A549 (cell line): ENCODE data around the gene TSHZ2. TPM values are rescaled to one million over a fixed set of nuclear protein-coding genes. Genes with fewer than 3 reads are reported as not detected.
"Not testable (repeated sequence)": the region's sequence is repeated elsewhere in the genome, so short reads cannot be mapped to it uniquely, and the experiment has no call there.

Source experiments
- ATAC-seq, 2 experiments: fragments of 200-7000 bp in 1 of 2; fragments of >200 bp in 1 of 2; cut with Nextera tagmentation in 1 of 2; cut with Tn5 transposase in 1 of 2; 3 replicates each; pipeline versions ENCODE4 v1.8.0 to v1.9.1; 2018 to 2020; ENCODE audit warnings: mild to moderate bottlenecking in 1 of 2, moderate library complexity in 1 of 2
- CTCF ChIA-PET: fragments of 300-600 bp; sonication (Branson Sonifier 250); formaldehyde crosslinking; extraction: SDS; loops from one replicate; lab custom pipeline; 2021; ENCODE audit warnings: antibody characterized with exemption, inconsistent platforms; lab: Yijun Ruan, JAX
- POLR2A ChIA-PET: fragments of 350-600 bp; formaldehyde crosslinking; extraction: SDS; loops from one replicate; lab custom pipeline; 2021; ENCODE audit warnings: antibody characterized with exemption, inconsistent platforms; lab: Yijun Ruan, JAX
- DNase-seq, 2 experiments: peaks; one replicate each; pipeline versions ENCODE4 v3.0.0 to v3.0.0-alpha.2; 2011 to 2016; ENCODE audit warnings: low read depth in 1 of 2, low spot score in 1 of 2
- FAIRE-seq: peaks from 2 replicates; lab custom pipeline; 2011; peaks lifted over from hg19 to GRCh38; lab: Jason Lieb, UNC
- H3K27ac ChIP-seq, 2 experiments: fragments of >200 bp; sonication (Bioruptor Twin); formaldehyde crosslinking; 3 replicates each; pipeline ENCODE4 v1.5.1; 2016 to 2017
- H3K4me1 ChIP-seq: fragments of >200 bp; sonication (Bioruptor Twin); formaldehyde crosslinking; 3 replicates; pipeline ENCODE4 v1.6.1; 2016
- H3K4me2 ChIP-seq: fragments of >200 bp; sonication (Bioruptor Twin); formaldehyde crosslinking; 3 replicates; pipeline ENCODE4 v1.6.1; 2016
- H3K4me3 ChIP-seq: fragments of >200 bp; sonication (Bioruptor Twin); formaldehyde crosslinking; 3 replicates; pipeline ENCODE4 v1.5.1; 2016
- H3K9me3 ChIP-seq: fragments of >200 bp; sonication (Bioruptor Twin); formaldehyde crosslinking; 3 replicates; pipeline ENCODE4 v1.6.1; 2016
- BHLHE40 ChIP-seq: IDR thresholded peaks from 2 replicates; pipeline ENCODE4 v1.6.1; 2012; ENCODE audit warnings: low read depth, low read length, inconsistent platforms
- EHMT2 ChIP-seq: fragments of 200-600 bp; sonication (generic); IDR thresholded peaks from 2 replicates; pipeline ENCODE4 v1.6.1; 2016; ENCODE audit warnings: antibody characterized with exemption, low read depth, mild to moderate bottlenecking, moderate library complexity
- ESRRA ChIP-seq: fragments of 150-350 bp; IDR thresholded peaks from 2 replicates; pipeline ENCODE4 v1.6.1; 2014; ENCODE audit warnings: mild to moderate bottlenecking, low read length, borderline replicate concordance
- FOSL2 ChIP-seq, 2 experiments: fragments of 450-650 bp in 1 of 2; fragments of >200 bp in 1 of 2; sonication (Bioruptor Twin) in 1 of 2; formaldehyde crosslinking; IDR thresholded peaks; 2 replicates each; pipeline versions ENCODE4 v1.5.0 to v1.6.1; 2016 to 2020; ENCODE audit warnings: mild to moderate bottlenecking in 1 of 2, moderate library complexity in 1 of 2
- HDAC2 ChIP-seq: fragments of 200-600 bp; sonication (generic); IDR thresholded peaks from 2 replicates; pipeline ENCODE4 v1.6.1; 2016
- HMGXB4 ChIP-seq: fragments of 250-450 bp; sonication (Bioruptor Pico); IDR thresholded peaks from 2 replicates; pipeline ENCODE4 v1.5.0; 2021; ENCODE audit warnings: mild to moderate bottlenecking, moderate library complexity, borderline replicate concordance
- HOXA7 ChIP-seq: fragments of 250-450 bp; sonication (Bioruptor Pico); IDR thresholded peaks from 2 replicates; pipeline ENCODE4 v1.5.0; 2020; ENCODE audit warnings: mild to moderate bottlenecking, moderate library complexity
- HOXB5 ChIP-seq: fragments of 250-450 bp; sonication (Bioruptor Pico); IDR thresholded peaks from 2 replicates; pipeline ENCODE4 v1.5.0; 2020; ENCODE audit warnings: mild to moderate bottlenecking, moderate library complexity
- JUNB ChIP-seq: fragments of >200 bp; sonication (Bioruptor Twin); formaldehyde crosslinking; IDR thresholded peaks from 2 replicates; pipeline ENCODE4 v1.6.1; 2016
- KDM1A ChIP-seq: fragments of 200-600 bp; sonication (generic); IDR thresholded peaks from 2 replicates; pipeline ENCODE4 v1.6.1; 2016; ENCODE audit warnings: low read depth, mild to moderate bottlenecking
- KDM5A ChIP-seq: fragments of 200-600 bp; sonication (generic); IDR thresholded peaks from 2 replicates; pipeline ENCODE4 v1.6.1; 2016; ENCODE audit warnings: antibody characterized with exemption, mild to moderate bottlenecking
- MYC ChIP-seq: IDR thresholded peaks from 2 replicates; pipeline ENCODE4 v1.6.1; 2012; ENCODE audit warnings: mild to moderate bottlenecking, inconsistent platforms, low read length, improper control_type of control experiment, borderline replicate concordance
- NFE2L2 ChIP-seq: fragments of 150-350 bp; conservative IDR thresholded peaks from 2 replicates; pipeline ENCODE4 v1.6.1; 2014; ENCODE audit warnings: low read length
- RAD21 ChIP-seq, 2 experiments: fragments of >200 bp in 1 of 2; sonication (Bioruptor Twin) in 1 of 2; formaldehyde crosslinking in 1 of 2; IDR thresholded peaks in 1 of 2; conservative IDR thresholded peaks in 1 of 2; 2 replicates in 1 of 2; 3 replicates in 1 of 2; pipeline ENCODE4 v1.6.1; 2012 to 2018; ENCODE audit warnings: inconsistent platforms in 1 of 2
- RCOR1 ChIP-seq: fragments of 150-350 bp; IDR thresholded peaks from 2 replicates; pipeline ENCODE4 v1.6.1; 2014; ENCODE audit warnings: antibody characterized with exemption, low read length, low read depth
- RFX5 ChIP-seq: fragments of 450-650 bp; IDR thresholded peaks from 2 replicates; pipeline ENCODE4 v1.7.1; 2014; ENCODE audit warnings: antibody characterized with exemption, mild to moderate bottlenecking, moderate library complexity
- SMC3 ChIP-seq: fragments of >200 bp; sonication (Bioruptor Twin); formaldehyde crosslinking; IDR thresholded peaks from 3 replicates; pipeline ENCODE4 v1.6.1; 2018; ENCODE audit warnings: inconsistent platforms
- USF2 ChIP-seq: fragments of 450-650 bp; IDR thresholded peaks from 2 replicates; pipeline ENCODE4 v1.6.1; 2014; ENCODE audit warnings: antibody characterized with exemption
- WGBS: methylation state at CpG from one replicate; pipeline ENCODE4 v1.1.6; 2017; ENCODE audit errors: missing lambda C conversion rate; 5-methylcytosine and 5-hydroxymethylcytosine counted together
- polyA plus RNA-seq, 4 experiments: library from polyadenylated mRNA; depleted of rRNA in 3 of 4; stranded (reverse); fragments of >200 nt; fragmentation: RNase III in 1 of 4; extraction: RNeasy Plus Mini Kit Qiagen cat#74134 plus additional on column Dnase treatment in 1 of 4; gene quantifications; 2 replicates in 3 of 4; 3 replicates in 1 of 4; pipeline ENCODE4 v1.2.3, GENCODE V29; 2011 to 2017

Gene TSHZ2
- polyA plus RNA-seq, 2 of the 4 experiments (the other 2 are of a cell fraction), result not detected

- DNase-seq (no peak), ATAC-seq (no peak), FAIRE-seq (no peak)
- no peak overlapping the region for H3K4me2 ChIP-seq
- ChIA-PET CTCF (interaction anchor here (0.9 to 1.6 kb wide), 2 partner anchors 11 to 17 kb away, joined by 3 to 5 read pairs; no protein-coding TSS in a partner anchor), POLR2A (no interaction called here)
- H3K27ac ChIP-seq, result no peak overlapping the region
- no peak overlapping the region for H3K4me3 ChIP-seq
- no peaks in the 10 kb centered on the region for H3K9me3 ChIP-seq
- H3K4me1 ChIP-seq, result no peaks in the 10 kb centered on the region
- no peak for TF ChIP-seq BHLHE40
- TF ChIP-seq RAD21 (conservative IDR thresholded peaks at IDR 0.05 in 1 of 2, IDR thresholded peaks at IDR 0.05 in 1 of 2), result no peak
- no peak for TF ChIP-seq MYC
- WGBS, result 58% methylated on average over 2 of the region's 2 CpGs
These were observed 558.3 kb downstream of the TSHZ2 start for GRCh38 chr20:53530440-53530839.

DNA sequence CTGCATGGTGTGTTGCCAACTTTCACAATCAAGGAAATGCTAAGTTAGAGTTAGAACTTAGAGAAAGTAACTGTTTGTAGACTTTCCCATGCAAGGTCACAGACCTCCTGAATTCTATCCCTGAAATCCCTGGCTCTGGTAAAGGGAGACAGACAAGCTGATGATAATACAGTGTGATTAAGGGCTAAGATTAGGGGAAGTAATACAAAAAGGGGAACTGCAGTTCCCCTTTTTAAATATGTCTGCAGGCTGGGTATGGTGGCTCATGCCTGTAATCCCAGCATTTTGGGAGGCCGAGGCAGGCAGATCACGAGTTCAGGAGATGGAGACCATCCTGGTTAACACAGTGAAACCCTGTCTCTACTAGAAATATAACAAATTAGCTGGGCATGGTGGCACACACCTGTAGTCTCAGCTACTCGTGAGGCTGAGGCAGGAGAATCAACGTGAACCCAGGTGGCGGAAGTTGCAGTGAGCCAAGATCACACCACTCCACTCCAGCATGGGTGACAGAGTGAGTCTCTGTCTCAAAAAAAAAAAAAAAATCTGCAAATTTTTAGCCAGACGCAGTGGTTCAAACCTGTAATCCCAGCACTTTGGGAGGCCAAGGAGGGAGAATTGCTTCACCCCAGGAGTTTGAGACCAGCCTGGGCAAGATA lies 560.6 kb downstream of the TSHZ2 start:
- H3K4me3 ChIP-seq, DNase-seq, H3K9me3 ChIP-seq, H3K4me1 ChIP-seq, FAIRE-seq, H3K4me2 ChIP-seq, ATAC-seq, H3K27ac ChIP-seq: not testable (repeated sequence)
- 64% methylated on average over 6 of the region's 6 CpGs for WGBS
- ChIA-PET POLR2A (interaction anchor here (0.7 kb wide), 1 partner anchor 21 kb away, joined by 5 read pairs; no protein-coding TSS in a partner anchor), CTCF (interaction anchor here (1.0 kb wide), 1 partner anchor 17 kb away, joined by 3 read pairs; no protein-coding TSS in a partner anchor)

DNA sequence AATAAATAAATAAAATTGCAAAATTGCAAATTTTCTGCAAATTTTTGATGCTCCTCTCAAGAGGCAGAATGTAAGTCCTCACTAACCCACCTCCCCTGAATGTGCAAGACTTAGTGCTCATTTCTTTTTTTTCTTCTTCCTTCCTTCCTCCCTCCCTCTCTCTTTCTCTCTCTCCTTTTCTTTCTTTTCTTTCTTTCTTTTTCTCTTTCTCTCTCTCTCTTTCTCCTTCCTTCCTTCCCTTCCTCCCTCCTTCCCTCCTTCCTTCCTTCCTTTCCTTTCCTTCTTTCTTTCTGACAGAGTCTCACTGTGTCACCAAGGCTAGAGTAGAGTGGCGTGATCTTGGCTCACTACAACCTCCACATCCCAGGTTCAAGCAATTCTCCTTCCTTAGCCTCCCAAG lies 561.3 kb downstream of the TSHZ2 start:
- Histone ChIP-seq H3K4me1 (no peaks in the 10 kb centered on the region), H3K4me3 (no peak overlapping the region), H3K27ac (no peak overlapping the region), H3K4me2 (no peak overlapping the region), H3K9me3 (no peaks in the 10 kb centered on the region)
- ATAC-seq (no peak), DNase-seq (no peak), FAIRE-seq (no peak)
- ChIA-PET CTCF (interaction anchor here (1.0 kb wide), 1 partner anchor 16 kb away, joined by 3 read pairs; no protein-coding TSS in a partner anchor), POLR2A (no interaction called here)
- WGBS, result 36% methylated on average over 1 of the region's 1 CpG
- no peak for TF ChIP-seq KDM1A
- no peak for TF ChIP-seq FOSL2 (IDR thresholded peaks at IDR 0.05)
- no peak for TF ChIP-seq FOSL2 (CRISPR knock-in tag; IDR thresholded peaks at IDR 0.05)
- no peak for TF ChIP-seq SMC3
- no peak for TF ChIP-seq RCOR1
- no peak for TF ChIP-seq JUNB
- TF ChIP-seq HDAC2, result no peak
- no peak for TF ChIP-seq BHLHE40

DNA sequence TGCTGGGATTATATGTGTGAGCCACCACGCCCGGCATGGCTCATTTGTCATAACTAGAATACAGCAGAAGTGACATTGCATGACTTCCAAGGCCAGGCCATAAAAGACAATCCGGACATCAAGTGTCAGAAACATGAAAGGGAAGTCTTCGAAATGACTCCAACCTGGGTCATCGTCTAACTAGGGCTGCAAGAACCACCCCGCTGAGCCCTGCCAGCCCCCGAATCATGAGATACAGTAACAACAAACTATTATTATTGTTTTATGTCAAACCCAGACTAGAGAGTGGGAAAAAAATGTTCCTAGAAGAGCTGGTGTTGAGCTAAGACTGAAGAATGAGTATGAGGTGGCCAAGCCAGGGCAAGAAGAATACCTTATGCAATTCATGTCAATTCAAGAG lies 561.9 kb downstream of the TSHZ2 start:
- ChIA-PET CTCF (no interaction called here), POLR2A (no interaction called here)
- ATAC-seq (no peak), DNase-seq (no peak), FAIRE-seq (no peak)
- 41% methylated on average over 7 of the region's 7 CpGs for WGBS
- H3K4me2 ChIP-seq, result no peak overlapping the region
- H3K4me3 ChIP-seq, result no peak overlapping the region
- H3K4me1 ChIP-seq, result no peaks in the 10 kb centered on the region
- H3K27ac ChIP-seq, result no peak overlapping the region
- TF ChIP-seq RFX5 (no peak), NFE2L2 (no peak), HOXB5 (CRISPR knock-in tag) (no peak)
- TF ChIP-seq, all 56 proteins: peak for 0
- H3K9me3 ChIP-seq, result no peaks in the 10 kb centered on the region

DNA sequence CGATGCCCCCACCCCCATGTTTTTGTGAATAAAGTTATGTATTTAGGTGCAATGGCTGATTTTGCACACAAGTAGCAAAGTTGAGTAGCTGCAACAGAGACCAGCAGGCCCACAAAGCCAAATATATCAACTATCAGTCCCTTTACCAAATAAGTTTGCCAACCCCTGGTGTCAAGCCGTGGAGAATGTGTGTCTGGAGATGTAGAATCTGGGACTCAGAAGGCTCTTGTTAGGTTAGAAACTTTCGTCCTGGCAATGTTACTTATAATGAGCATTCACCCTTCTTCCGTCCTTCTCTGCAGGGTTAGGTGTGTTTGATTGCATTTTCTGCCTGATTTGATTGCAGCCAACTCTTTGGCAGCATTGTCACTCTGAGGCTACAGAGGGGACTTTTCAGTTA lies 563.7 kb downstream of the TSHZ2 start:
- DNase-seq (no peak), FAIRE-seq (no peak), ATAC-seq (no peak)
- no peaks in the 10 kb centered on the region for H3K4me1 ChIP-seq
- no peaks in the 10 kb centered on the region for H3K9me3 ChIP-seq
- no peak overlapping the region for H3K27ac ChIP-seq
- ChIA-PET POLR2A (no interaction called here), CTCF (interaction anchor here (5.3 kb wide), 1 partner anchor 11 kb away, joined by 29 read pairs; no protein-coding TSS in a partner anchor)
- no peak for TF ChIP-seq ESRRA
- TF ChIP-seq KDM5A, result no peak
- TF ChIP-seq HMGXB4 (CRISPR knock-in tag), result no peak
- TF ChIP-seq KDM1A, result no peak
- no peak for TF ChIP-seq EHMT2
- no peak for TF ChIP-seq HOXA7 (CRISPR knock-in tag)
- no peak for TF ChIP-seq USF2
- H3K4me2 ChIP-seq, result no peak overlapping the region
- no peak overlapping the region for H3K4me3 ChIP-seq
- WGBS, result 53% methylated on average over 4 of the region's 4 CpGs

- not testable (repeated sequence) for H3K4me3 ChIP-seq, FAIRE-seq
- CTCF ChIA-PET, result interaction anchor here (5.3 kb wide), 1 partner anchor 11 kb away, joined by 29 read pairs; no protein-coding TSS in a partner anchor
These were observed 564.2 kb downstream of the TSHZ2 start for GRCh38 chr20:53536382-53536781.

More at GRCh38 chr20:53536382-53536781, 564.2 kb downstream of the TSHZ2 start:
- POLR2A ChIA-PET, H3K4me2 ChIP-seq, H3K27ac ChIP-seq, H3K9me3 ChIP-seq, DNase-seq, H3K4me1 ChIP-seq, ATAC-seq: not testable (repeated sequence)
- 90% methylated on average over 3 of the region's 3 CpGs for WGBS
